Loucy (cell line): ENCODE data around the gene POLE4.

Experiments used
- EZH2phosphoT487 ChIP-seq: fragments of 200-600 bp; IDR thresholded peaks from 2 replicates; pipeline ENCODE4 v1.6.1; 2018; ENCODE audit warnings: antibody characterized with exemption, mild to moderate bottlenecking, moderate library complexity, borderline replicate concordance
- TF ChIP-seq, protein P1 (sequence below): fragments of 200-600 bp; sonication (generic); conservative IDR thresholded peaks from 2 replicates; pipeline ENCODE4 v1.5.1; 2014; ENCODE audit warnings: mild to moderate bottlenecking, antibody characterized with exemption, low read length

DNA sequence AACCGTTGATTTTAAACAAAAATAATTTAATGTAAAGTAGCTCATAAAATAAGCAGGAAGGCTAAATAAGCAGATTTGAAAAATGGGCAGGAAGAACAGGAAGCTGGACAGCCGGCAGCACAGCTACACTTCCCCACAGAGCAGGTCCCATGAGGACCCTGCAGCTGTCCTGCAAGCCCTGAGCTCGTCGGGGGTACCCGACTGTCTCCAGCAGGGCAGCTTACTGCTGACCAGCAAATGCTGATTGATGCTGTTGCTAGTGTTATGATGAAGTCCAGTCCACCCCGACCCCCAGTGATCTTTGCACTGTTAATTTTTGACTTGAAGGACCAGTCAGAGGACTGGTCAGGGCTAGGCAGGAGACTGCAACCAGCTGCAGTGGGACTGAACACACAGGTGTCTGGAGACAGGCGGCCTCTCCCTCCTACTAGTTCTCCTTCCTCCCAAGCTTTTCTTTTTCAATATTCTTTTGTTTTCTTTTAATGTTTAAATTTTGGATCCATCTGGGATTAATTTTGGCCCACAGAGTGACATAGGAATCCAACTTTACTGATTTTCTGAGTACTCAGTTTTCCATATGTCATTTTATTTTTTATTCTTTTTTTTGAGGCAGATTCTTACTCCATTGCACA lies 27.7 kb downstream of the POLE4 start:
- TF ChIP-seq, protein P1, sequence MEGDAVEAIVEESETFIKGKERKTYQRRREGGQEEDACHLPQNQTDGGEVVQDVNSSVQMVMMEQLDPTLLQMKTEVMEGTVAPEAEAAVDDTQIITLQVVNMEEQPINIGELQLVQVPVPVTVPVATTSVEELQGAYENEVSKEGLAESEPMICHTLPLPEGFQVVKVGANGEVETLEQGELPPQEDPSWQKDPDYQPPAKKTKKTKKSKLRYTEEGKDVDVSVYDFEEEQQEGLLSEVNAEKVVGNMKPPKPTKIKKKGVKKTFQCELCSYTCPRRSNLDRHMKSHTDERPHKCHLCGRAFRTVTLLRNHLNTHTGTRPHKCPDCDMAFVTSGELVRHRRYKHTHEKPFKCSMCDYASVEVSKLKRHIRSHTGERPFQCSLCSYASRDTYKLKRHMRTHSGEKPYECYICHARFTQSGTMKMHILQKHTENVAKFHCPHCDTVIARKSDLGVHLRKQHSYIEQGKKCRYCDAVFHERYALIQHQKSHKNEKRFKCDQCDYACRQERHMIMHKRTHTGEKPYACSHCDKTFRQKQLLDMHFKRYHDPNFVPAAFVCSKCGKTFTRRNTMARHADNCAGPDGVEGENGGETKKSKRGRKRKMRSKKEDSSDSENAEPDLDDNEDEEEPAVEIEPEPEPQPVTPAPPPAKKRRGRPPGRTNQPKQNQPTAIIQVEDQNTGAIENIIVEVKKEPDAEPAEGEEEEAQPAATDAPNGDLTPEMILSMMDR = no peak
- no peak for TF ChIP-seq EZH2phosphoT487
